GM18517 (cell line): ENCODE results near the gene TUBGCP3.
"Not testable (repeated sequence)": the region's sequence is repeated elsewhere in the genome, so short reads cannot be mapped to it uniquely, and the experiment has no call there.

Experiments
- ATAC-seq: cut with Tn5 transposase; IDR thresholded peaks from one replicate; pipeline ENCODE4 v1.9.1; 2021; ENCODE audit warnings: mild to moderate bottlenecking, moderate library complexity; ENCODE audit not compliant: unreplicated experiment

TUBGCP3 gene

DNA sequence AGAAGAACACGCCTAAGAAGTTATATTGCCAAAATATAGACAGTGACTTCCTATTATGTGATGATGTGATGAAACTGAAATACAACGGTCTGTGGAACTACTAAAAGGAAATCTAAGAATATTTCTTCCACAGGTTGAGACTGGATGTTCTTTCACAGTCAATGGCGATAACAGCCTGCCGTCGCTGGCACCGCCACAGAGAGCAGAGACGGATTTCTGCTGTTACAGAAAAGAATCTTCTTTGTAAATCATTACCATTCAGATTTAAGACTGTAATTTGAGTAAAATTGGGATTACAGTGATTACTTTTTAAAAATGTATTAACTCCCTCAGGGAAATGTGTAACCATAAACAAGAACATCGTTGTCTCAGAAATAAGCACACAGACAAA, 100.8 kb downstream of the TUBGCP3 start:
- ATAC-seq = no peak

DNA sequence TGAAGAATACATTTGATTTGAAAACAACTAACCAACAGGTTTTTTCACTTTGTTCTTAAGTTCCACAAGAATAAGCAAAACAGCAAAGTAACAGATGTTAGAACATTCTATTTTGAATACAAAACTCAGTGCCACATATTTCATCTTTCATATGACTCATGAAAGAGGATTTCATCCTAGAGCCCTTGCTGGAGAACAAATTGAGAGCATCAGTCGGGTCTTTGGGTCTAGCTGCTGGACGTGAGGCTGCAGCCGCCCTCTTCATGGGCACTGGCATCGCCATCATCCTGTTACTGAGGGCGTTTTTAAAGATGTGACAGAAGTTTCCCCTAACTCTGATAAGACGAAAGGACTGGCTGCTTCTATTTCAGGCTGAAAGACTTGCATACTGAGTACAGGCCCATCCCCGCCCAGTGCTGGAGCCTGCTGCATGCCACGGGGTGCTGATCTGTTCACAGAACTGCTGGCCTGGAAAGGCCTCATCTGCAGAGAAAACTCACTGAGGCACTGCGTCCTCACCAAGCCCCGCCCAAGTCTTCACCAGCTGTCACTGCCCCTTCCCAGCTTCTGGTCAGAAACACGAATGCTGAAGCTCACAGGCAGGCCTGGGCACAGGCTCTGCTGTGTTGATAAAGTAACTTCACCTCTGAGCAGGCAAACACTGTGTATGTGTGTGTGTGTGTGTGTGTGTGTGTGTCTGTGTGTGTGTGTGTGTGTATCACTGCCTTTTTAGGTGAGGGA, 101.4 kb downstream of the TUBGCP3 start:
- no peak for ATAC-seq

DNA sequence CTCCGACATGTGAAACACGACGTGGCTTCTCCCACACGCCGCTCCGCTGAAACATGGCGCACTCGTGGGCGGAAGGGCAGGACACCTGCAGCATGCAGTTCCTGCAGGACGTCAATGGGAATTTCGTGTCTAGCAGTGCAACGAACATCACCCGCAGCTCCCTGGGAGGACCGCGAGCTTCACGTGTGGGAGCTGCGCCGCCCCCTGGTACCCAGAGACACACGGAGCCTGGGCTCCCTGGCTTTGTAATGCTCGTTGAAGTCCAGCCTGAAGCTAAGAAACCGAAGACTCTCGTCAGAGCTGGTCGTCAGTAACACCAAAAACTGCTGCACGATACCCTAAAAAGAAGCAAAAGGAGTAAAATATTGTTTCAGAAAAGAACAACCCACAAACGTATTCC, 102.1 kb downstream of the TUBGCP3 start:
- not testable (repeated sequence) for ATAC-seq

DNA sequence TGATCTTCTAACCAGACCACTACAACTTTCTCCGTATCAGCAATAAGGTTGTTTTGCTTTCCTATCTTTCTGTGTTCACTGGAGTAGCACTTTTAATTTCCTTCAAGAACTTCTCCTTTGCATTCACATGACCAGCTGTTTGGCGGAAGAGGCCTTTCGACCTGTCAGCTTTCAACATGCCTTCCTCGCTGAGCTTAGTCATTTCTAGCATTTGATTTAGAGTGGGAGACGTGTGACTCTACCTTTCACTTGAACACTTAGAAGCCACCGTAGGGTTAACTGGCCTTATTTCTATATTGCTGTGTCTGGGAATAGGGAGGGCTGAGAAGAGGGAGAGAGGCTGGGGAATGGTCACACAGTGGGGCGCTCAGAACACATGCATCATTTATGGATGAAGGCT, 104.7 kb downstream of the TUBGCP3 start:
- no peak for ATAC-seq

DNA sequence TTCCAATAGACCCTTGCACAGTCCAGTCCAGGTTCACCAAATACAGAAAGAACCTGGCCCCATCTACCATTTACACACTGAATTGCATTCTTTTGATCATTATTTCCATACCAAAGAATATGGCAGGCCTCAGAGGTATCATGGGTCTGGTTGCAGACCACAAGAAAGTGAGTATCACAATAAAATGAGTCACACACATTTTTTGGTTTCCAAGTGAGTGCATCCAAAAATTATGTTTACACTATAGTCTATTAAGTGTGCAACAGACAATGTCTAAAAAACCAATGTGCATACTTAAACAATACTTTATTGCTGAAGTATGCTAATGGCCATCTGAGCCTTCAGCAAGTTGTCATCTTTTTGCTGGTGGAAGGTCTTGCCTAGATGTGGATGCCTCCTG, 106.5 kb downstream of the TUBGCP3 start:
- no peak for ATAC-seq

DNA sequence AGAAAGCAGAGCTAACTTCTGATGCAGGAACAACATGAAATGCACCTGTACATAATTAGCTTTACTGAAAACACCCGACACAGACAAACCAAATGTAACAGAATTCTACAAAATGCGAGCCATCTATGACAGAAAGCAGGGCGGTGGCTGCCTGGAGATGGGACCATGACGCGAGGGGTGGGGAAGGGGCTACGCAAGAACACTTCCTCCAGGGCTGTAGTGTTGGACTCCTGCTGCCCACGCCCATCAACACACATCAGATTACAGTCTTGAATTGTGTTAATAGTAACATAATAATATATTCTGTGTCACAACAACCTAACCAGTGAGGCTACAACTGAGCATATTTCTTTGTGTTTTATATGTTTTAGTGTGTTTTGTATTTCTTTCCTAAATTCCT, 108.6 kb downstream of the TUBGCP3 start:
- ATAC-seq = no peak

DNA sequence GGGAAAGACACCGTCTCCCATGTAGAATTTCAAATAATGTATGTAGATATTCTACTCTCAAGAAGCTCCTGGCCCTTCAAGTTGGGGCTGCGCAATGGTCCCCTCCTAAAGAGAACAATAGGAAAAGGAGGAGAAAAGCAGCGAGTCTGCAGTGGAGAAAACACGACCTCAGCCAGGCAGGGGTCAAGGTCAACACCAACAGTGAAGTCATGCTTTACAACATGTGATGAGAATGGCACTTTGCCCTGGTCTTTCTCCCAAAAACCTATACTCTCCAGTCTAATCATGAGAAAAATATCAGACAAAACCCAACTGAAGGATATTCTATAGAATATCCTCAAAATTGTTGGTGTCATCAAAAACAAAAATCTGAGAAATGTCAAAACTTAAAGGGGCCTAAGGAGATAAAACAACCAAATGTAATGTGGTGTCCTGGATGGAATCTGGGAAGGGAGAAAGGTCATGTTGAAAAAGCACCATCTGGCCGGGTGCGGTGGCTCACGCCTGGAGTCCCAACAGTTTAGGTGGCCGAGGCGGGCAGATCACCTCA, 110.8 kb downstream of the TUBGCP3 start:
- ATAC-seq = no peak

DNA sequence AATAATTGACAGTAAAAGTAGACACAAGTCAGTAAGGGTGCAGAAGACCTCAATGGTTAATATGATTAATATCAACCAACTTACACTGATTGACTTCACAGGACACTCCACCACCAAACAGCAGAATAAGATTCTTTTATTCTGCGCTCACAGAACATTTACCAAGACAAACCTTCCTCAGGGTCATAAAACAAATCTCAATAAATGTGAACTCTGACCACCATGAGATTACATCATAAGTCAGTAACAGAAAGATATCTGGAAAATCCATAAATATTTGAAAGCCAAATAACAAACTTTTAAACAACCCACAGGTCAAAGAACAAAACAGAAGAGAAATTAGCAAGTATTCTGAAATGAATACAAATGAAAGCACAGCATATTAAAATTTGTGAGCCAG, 112.1 kb downstream of the TUBGCP3 start:
- ATAC-seq = no peak

DNA sequence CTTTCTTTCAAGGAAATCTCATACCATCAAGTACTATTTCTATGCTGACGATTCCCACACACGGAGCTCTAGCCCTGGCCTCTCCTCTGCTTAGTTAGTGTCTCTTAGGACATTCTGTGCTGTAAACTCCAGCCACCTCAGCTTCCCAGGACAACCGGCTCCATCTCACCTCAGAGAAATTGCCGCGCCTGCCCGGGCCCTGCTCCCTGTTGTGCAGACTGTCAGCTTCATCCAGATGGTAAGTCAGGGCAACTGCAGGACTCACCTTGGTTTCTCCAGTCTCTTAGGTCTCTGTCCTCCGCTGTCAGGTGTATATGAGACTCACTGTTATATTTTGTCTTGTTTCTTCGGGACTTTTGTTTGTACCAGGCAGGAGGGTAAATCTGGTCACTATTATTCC, 113.1 kb downstream of the TUBGCP3 start:
- ATAC-seq = no peak

DNA sequence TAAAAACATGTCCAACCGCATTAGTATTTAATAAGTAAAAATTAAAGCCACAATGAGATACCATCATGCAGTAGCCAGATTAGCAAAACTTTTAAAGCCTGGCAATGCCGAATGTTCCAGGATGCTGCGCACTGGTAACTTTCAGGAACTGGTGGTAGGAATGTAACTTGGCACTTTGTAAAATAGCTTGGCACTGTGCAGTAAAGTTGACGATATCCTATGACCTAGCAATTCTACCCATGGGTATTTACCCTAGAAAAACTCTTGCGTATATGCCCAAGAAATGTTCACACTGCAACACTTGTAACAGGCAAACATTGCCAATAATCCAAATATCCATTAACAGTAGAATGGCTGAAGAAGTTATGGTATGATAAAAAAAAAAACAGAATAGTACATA, 114.1 kb downstream of the TUBGCP3 start:
- no peak for ATAC-seq

DNA sequence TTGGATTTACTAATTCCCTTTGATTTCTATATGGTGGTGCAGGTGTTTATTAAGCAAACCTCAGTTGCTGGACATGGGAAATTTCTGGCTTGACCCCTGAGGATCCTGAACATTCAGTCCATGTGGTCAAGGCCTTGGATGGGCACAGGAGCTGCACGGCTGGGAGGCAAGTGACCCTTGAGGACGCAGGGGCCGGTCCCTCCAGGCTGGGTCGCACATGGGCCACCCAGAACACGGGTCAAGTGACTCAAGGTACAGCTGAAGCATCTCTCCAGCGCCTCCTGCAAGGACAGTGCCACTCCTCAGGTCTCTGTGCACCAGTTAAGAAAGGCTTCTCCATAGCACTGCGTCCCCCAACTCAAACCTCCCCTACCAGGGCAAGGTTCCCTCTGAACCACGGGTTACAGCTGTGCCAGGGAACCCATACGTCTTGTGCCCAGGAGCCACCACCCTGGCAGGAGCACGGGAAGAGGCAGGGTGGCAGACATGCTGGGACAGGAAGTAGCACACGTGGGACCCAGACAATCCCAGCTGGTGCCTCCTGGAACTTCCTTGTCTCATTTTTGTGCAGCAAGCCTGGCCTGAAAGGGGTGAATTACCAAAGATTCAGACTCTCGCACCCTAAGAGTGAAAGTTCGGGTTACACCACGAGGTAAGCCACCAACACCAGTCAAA, 118.7 kb downstream of the TUBGCP3 start:
- no peak for ATAC-seq

DNA sequence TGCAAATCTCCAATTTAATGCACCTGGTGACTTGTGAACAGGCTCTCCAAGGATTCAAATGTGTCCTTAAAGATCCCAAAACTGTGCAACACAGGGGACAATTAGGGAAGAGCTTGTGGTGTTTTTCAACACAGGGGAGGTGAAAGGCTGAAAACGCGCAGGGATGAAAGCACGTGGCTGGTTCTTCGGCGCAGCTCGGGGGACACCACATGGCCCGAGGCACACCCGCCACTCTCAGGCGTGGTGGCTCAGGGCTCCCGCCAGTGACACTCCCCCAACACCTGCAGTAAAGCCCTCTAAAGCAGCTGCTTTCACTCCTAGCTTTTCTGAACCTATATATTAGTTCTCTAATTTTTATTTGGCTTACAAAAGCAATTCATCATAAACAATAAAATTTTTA, 119.9 kb downstream of the TUBGCP3 start:
- ATAC-seq = no peak

DNA sequence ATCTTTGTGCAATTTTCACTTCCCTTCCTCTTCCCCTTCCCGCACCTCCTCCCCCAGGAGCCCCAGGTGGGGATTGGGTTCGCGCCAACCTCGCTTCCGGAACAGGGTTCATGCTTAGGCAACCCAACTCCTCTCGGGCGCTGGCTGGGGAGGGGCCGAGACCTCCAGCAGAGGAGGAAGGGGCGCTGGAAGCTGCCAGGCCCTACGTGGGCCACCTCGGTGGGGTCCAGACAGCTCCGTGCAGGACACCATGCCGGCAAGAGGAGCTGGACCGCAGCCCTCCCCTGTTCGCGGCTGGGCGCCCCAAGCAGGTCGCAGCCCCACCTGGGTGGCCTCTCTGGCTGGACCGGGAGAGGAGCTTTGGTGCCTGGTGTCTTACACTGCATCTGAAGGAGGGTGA, 120.7 kb downstream of the TUBGCP3 start:
- no peak for ATAC-seq

DNA sequence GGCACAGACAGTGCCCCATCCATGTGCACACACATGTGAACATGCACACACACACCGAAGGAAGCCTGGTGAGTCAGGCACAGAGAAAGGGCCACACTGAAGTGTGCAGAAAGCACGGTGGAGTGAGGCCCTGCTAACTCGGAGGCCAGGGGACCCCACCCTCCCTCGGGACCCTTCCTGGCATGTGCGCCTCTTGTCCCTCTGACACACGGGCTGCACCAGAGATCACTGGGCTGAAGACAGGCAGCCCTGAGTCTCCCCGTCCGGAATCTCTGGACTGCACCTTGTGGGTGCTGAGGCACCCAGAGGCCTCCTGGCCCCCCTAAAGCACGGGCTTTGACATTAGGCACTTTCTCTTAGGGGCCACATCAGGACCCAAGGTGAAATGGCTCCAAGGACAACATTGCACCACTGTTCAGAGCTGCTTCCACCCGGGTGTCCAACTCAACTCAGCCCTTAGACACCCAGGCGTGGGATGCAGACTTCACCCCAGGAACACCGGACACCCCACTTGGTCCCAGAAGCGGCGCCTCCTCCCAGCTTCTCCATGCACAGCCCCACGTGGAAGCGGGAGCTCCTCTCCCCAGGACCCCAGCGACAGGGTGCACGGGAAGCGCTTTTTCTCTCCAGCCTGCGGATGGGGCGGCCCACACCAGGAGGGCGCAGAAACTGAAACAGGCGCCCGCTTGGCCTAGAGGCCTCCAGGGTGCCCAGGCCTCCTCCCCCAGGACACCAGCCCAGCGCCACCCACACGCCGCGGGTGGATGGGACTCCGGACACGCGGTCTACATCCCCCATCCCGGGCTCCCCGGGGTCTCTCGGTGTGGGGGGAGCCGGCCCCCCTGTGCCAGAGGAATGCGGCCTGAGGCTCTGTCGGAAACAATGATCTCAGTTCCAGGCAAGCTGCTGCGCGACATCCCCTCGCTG, 121.6 kb downstream of the TUBGCP3 start:
- no peak for ATAC-seq

DNA sequence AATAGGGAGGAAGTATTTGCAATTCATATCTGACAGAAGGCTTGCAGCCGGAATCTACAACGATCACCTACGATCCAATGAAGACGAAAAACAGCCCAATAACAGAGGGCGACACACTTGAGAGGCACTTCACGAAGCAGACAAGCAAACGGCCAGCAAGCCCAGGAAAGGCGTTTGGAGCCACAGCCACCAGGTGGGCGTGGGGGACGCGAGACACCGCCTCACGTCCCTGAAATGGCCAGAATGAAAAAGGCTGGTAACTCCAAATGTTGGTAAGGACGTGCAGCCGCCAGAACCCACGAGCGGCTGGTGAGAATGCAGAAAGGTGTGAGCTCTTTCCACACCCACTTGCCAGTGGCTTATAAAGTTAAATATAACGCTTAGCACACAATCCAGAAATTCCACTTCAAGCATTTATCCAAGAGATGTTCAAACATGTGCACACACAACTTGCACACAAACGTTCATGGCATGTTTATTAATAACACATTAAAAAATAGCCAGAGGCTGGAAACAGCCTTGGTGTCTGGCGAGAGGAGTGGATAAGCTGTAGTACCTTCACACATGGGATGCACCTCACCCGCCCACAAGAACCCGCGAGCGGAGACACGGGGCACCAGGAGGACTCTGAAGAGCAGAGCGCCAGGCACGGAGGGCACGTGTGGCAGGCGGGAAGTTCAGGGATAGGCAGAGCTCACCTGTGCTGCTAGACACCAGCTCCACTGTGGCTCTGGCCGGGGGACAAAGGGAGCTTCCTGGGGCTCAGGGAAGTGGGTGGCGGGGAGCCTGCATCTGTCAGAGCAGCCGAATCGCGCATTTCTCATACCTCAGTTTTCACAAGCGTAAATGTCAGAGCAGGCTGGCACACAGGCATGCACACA, 122.5 kb downstream of the TUBGCP3 start:
- ATAC-seq = no peak

DNA sequence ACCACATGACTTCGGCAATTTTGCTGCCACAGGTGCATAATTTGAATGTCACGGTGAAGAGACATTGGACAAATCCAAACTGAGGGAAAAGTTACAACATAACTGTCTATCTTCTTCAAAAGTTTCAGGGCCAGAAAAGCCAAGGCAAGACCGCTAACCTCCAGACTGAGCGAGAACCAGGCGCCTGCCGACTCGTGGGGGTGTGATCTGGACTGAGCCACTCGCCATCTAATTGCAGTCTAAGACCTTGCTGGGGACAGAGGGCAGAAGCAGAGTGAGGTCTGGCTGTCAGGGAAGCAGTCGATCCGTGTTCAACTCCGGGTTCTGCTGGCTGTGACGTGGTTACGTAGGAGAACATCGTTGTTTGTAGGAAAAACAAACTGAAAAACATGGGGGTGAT, 123.2 kb downstream of the TUBGCP3 start:
- no peak for ATAC-seq

DNA sequence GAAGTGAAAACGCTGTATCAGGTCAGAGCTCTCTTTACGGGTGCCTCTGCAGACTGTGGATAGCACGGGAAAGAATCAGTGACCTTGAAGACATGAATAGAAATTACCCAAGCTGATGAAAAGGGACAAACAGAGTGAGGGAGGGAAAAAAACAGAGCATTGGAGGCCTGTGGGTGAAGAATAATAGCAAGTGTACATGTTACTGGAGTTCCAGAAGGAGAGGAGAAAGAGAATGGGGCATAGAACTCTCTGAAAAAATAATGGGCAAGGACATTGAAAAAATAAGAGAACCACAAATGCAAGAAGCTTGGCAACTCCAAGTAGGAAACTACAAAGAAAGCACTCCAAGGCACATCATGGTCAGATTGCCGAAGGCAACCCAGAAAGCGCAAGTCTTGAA, 125.5 kb downstream of the TUBGCP3 start:
- ATAC-seq = no peak

DNA sequence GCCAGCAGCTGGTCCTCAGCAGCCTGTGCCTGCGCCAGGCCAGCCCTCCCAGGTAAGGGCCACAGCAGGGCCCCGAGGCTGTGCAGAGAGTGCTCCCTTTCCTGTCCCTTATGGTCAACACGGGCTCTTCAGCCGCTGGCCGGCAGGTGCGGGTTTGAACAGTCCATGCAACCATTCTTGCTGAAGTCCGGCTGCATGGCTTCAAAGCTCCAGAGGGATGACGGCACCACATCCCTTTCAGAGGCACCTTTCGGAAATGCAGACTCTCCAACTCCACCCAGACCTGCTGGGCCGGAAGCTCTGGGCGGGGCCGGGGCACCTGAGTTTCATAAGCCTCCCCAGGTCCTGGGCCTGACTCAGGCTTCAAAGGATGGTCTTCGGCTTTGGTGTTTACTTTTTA, 130.5 kb downstream of the TUBGCP3 start:
- no peak for ATAC-seq

DNA sequence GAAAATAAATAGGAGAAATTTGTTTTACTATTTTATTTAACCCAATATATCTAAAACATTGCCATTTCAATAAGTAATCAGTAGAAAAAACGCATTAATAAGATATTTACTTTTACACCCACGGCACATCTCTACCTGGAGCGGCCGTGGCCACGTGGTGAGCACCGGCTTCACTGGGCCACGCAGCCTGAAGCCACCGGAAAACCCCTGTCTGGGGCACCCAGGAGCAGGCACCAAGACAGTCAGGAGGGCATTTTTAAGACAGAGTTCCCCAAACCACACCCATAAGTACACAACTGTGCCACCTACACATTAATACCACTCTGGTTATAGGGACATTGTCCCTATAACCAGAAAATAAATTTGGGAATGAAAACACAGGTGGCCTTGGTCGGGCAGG, 130.9 kb downstream of the TUBGCP3 start:
- no peak for ATAC-seq
